Loucy (cell line): ENCODE results near the gene SIMC1.
"Not testable (repeated sequence)": the region's sequence is repeated elsewhere in the genome, so short reads cannot be mapped to it uniquely, and the experiment has no call there.

ENCODE experiments used
- CTCF ChIP-seq: fragments of 200-600 bp; sonication (generic); conservative IDR thresholded peaks from 2 replicates; pipeline ENCODE4 v1.5.1; 2014; ENCODE audit warnings: mild to moderate bottlenecking, antibody characterized with exemption, low read length
- EZH2phosphoT487 ChIP-seq: fragments of 200-600 bp; IDR thresholded peaks from 2 replicates; pipeline ENCODE4 v1.6.1; 2018; ENCODE audit warnings: antibody characterized with exemption, mild to moderate bottlenecking, moderate library complexity, borderline replicate concordance

GRCh38 chr5:176217764-176218163, 20.5 kb upstream of the SIMC1 start:
- TF ChIP-seq CTCF, EZH2phosphoT487: not testable (repeated sequence)
